Astrocyte (in vitro differentiated cells and primary cell): ENCODE data around the gene ZNF532. TPM values are rescaled to one million over a fixed set of nuclear protein-coding genes. Genes with fewer than 3 reads are reported as not detected.

Experiments
- DNase-seq: peaks from one replicate; pipeline ENCODE4 v3.0.0-alpha.2; 2010; ENCODE audit warnings: low read depth
- FAIRE-seq: peaks from 2 replicates; lab custom pipeline; 2011; peaks lifted over from hg19 to GRCh38; lab: Jason Lieb, UNC
- H2AFZ ChIP-seq: 2 replicates; pipeline ENCODE4 v1.6.0; 2012; ENCODE audit warnings: low read depth, low read length, inconsistent platforms
- H3K27ac ChIP-seq: 2 replicates; pipeline ENCODE4 v1.5.1; 2011; ENCODE audit warnings: low read depth, low read length, inconsistent platforms
- H3K27me3 ChIP-seq: 2 replicates; pipeline ENCODE4 v1.6.0; 2011; ENCODE audit warnings: low read length, inconsistent platforms; ENCODE audit not compliant: insufficient read depth
- H3K36me3 ChIP-seq: 2 replicates; pipeline ENCODE4 v1.5.1; 2011; ENCODE audit warnings: low read length, inconsistent platforms; ENCODE audit not compliant: insufficient read depth
- H3K4me1 ChIP-seq: 2 replicates; pipeline ENCODE4 v1.5.1; 2011; ENCODE audit warnings: low read length, inconsistent platforms; ENCODE audit not compliant: insufficient read depth
- H3K4me2 ChIP-seq: 2 replicates; pipeline ENCODE4 v1.6.0; 2012; ENCODE audit warnings: low read length, inconsistent platforms
- H3K4me3 ChIP-seq: 2 replicates; pipeline ENCODE4 v1.5.1; 2011; ENCODE audit warnings: low read depth, mild to moderate bottlenecking, low read length, inconsistent platforms; ENCODE audit not compliant: insufficient read depth
- H3K79me2 ChIP-seq: 2 replicates; pipeline ENCODE4 v1.6.0; 2012; ENCODE audit warnings: mild to moderate bottlenecking, low read length, inconsistent platforms; ENCODE audit not compliant: insufficient read depth
- H3K9ac ChIP-seq: 2 replicates; pipeline ENCODE4 v1.6.0; 2012; ENCODE audit warnings: mild to moderate bottlenecking, low read length, inconsistent platforms
- H3K9me3 ChIP-seq: 2 replicates; pipeline ENCODE4 v1.5.1; 2012; ENCODE audit warnings: low read depth, mild to moderate bottlenecking, low read length, inconsistent platforms; ENCODE audit not compliant: insufficient read depth
- H4K20me1 ChIP-seq: 2 replicates; pipeline ENCODE4 v1.6.0; 2012; ENCODE audit warnings: low read length, inconsistent platforms; ENCODE audit not compliant: insufficient read depth
- H3K27ac Mint-ChIP-seq: one replicate; pipeline ENCODE4 v1.8.0; 2021; ENCODE audit warnings: mild to moderate bottlenecking, mixed read lengths; ENCODE audit not compliant: unreplicated experiment
- H3K27me3 Mint-ChIP-seq: one replicate; pipeline ENCODE4 v1.8.0; 2021; ENCODE audit warnings: low read depth, mixed read lengths; ENCODE audit not compliant: unreplicated experiment
- H3K36me3 Mint-ChIP-seq: one replicate; pipeline ENCODE4 v1.8.0; 2021; ENCODE audit warnings: low read depth, mixed read lengths; ENCODE audit not compliant: unreplicated experiment
- H3K4me1 Mint-ChIP-seq: one replicate; pipeline ENCODE4 v1.8.0; 2021; ENCODE audit warnings: low read depth, mixed read lengths; ENCODE audit not compliant: unreplicated experiment
- H3K4me3 Mint-ChIP-seq: one replicate; pipeline ENCODE4 v1.8.0; 2021; ENCODE audit warnings: mild to moderate bottlenecking, moderate library complexity, mixed read lengths; ENCODE audit not compliant: unreplicated experiment
- H3K9me3 Mint-ChIP-seq: one replicate; pipeline ENCODE4 v1.8.0; 2021; ENCODE audit warnings: mild to moderate bottlenecking, mixed read lengths; ENCODE audit not compliant: unreplicated experiment
- CTCF ChIP-seq: IDR thresholded peaks from 2 replicates; pipeline ENCODE4 v1.5.1; 2011; ENCODE audit warnings: low read depth, mild to moderate bottlenecking, inconsistent platforms, low read length, moderate library complexity; ENCODE audit not compliant: insufficient read depth
- EZH2 ChIP-seq: IDR thresholded peaks from 2 replicates; pipeline ENCODE4 v1.6.1; 2012; ENCODE audit warnings: mild to moderate bottlenecking, low read length, inconsistent platforms; ENCODE audit not compliant: insufficient read depth
- total RNA-seq: library from RNA; stranded (reverse); gene quantifications from 2 replicates; pipeline ENCODE4 v1.2.1, GENCODE V29; 2021

ZNF532 gene
- total RNA-seq, 1 donor from 2014 or later = 135 TPM

GRCh38 chr18:58977801-58978200, 113.1 kb downstream of the ZNF532 start:
- Histone ChIP-seq H3K27ac (no peak overlapping the region), H2AFZ (no peak overlapping the region), H3K4me3 (no peak overlapping the region), H3K4me1 (peaks cover 5% of the 10 kb centered on the region), H3K4me2 (no peak overlapping the region), H3K36me3 (peaks cover 16% of the 10 kb centered on the region), H3K9ac (no peak overlapping the region), H4K20me1 (no peaks in the 10 kb centered on the region), H3K79me2 (peaks cover 10% of the 10 kb centered on the region), H3K9me3 (no peaks in the 10 kb centered on the region), H3K27me3 (no peaks in the 10 kb centered on the region)
- no peak overlapping the region for H3K27ac Mint-ChIP-seq
- FAIRE-seq = no peak
- peaks cover 23% of the 10 kb centered on the region for H3K36me3 Mint-ChIP-seq
- H3K4me1 Mint-ChIP-seq = peaks cover 13% of the 10 kb centered on the region
- H3K9me3 Mint-ChIP-seq = no peaks in the 10 kb centered on the region
- H3K4me3 Mint-ChIP-seq = no peak overlapping the region
- TF ChIP-seq CTCF = no peak
- no peaks in the 10 kb centered on the region for H3K27me3 Mint-ChIP-seq
- DNase-seq = peak; percentile 76

DNA sequence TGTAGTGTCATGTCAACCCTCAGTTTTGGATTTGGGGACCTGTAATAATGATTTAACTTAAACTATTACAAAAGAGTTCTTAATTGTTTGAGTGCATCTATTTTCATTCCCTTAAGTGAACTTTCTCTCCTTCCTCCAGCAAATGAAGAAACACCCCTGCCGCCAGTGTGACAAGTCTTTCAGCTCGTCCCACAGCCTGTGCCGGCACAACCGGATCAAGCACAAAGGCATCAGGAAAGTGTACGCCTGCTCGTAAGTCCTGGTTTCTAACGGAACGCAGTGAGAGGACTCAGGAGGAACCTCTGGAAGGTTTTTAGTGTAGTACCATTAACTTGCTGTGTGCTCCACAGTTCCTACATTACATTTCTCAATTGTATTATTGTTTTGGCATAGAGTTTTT, 114.2 kb downstream of the ZNF532 start:
- no peak for TF ChIP-seq CTCF
- TF ChIP-seq EZH2 = no peak
- H3K79me2 ChIP-seq = peaks cover 10% of the 10 kb centered on the region
- H3K27me3 ChIP-seq = no peaks in the 10 kb centered on the region
- DNase-seq (no peak), FAIRE-seq (no peak)
- no peak overlapping the region for H2AFZ ChIP-seq
- Mint-ChIP-seq H3K36me3 (peaks cover 24% of the 10 kb centered on the region), H3K4me1 (peaks cover 13% of the 10 kb centered on the region), H3K27ac (no peak overlapping the region), H3K9me3 (no peaks in the 10 kb centered on the region), H3K4me3 (no peak overlapping the region), H3K27me3 (no peaks in the 10 kb centered on the region)
- no peaks in the 10 kb centered on the region for H4K20me1 ChIP-seq
- H3K4me3 ChIP-seq = no peak overlapping the region
- no peak overlapping the region for H3K9ac ChIP-seq
- no peak overlapping the region for H3K4me2 ChIP-seq
- no peak overlapping the region for H3K27ac ChIP-seq
- H3K9me3 ChIP-seq = no peaks in the 10 kb centered on the region
- H3K36me3 ChIP-seq = peaks cover 22% of the 10 kb centered on the region
- H3K4me1 ChIP-seq = peaks cover 5% of the 10 kb centered on the region

DNA sequence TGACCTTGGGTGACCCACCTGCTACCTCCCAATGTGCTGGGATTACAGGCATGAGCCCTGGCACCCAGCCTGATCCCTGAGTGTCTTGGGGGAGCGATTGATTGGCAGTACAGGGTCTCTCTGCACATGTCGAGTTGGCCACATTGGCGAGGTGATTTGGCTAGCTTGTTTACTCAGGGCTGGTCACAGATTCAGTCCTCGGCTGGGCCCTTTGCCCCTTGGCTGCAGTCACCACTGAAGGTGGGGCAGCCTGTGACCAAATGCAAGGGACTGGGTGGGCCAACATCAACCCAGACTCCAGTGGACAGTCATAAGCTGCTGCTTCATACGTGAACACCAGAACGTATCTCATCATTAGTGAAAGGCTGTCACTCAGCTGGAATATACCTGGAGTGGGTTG, 114.9 kb downstream of the ZNF532 start:
- Histone ChIP-seq H3K4me3 (no peak overlapping the region), H3K9me3 (no peaks in the 10 kb centered on the region), H3K27ac (no peak overlapping the region), H3K9ac (no peak overlapping the region), H4K20me1 (no peaks in the 10 kb centered on the region), H3K4me2 (no peak overlapping the region), H2AFZ (no peak overlapping the region), H3K4me1 (peaks cover 5% of the 10 kb centered on the region), H3K36me3 (peaks cover 23% of the 10 kb centered on the region), H3K79me2 (peaks cover 6% of the 10 kb centered on the region), H3K27me3 (no peaks in the 10 kb centered on the region)
- Mint-ChIP-seq H3K4me1 (peaks cover 13% of the 10 kb centered on the region), H3K4me3 (no peak overlapping the region), H3K36me3 (peaks cover 26% of the 10 kb centered on the region), H3K27ac (no peak overlapping the region), H3K27me3 (no peaks in the 10 kb centered on the region), H3K9me3 (no peaks in the 10 kb centered on the region)
- TF ChIP-seq CTCF (no peak), EZH2 (no peak)
- FAIRE-seq = no peak
- DNase-seq = no peak
